ENCODE results near the gene PGPEP1.
"Not testable (repeated sequence)": the region's sequence is repeated elsewhere in the genome, so short reads cannot be mapped to it uniquely, and the experiment has no call there.

Gene PGPEP1

GRCh38 chr19:18393836-18394235 is 53.4 kb downstream of the PGPEP1 start:
- no peak for DNase-seq

- DNase-seq: no peak
Measured at GRCh38 chr19:18396471-18397241, 56.3 kb downstream of the PGPEP1 start.

- DNase-seq: no peak
Measured at GRCh38 chr19:18397242-18398202, 57.1 kb downstream of the PGPEP1 start, which contains the start of gene LRRC25. LRRC25 (minus strand) TSS chr19:18397622; CDS start chr19:18396963, 659 bp downstream.

DNA sequence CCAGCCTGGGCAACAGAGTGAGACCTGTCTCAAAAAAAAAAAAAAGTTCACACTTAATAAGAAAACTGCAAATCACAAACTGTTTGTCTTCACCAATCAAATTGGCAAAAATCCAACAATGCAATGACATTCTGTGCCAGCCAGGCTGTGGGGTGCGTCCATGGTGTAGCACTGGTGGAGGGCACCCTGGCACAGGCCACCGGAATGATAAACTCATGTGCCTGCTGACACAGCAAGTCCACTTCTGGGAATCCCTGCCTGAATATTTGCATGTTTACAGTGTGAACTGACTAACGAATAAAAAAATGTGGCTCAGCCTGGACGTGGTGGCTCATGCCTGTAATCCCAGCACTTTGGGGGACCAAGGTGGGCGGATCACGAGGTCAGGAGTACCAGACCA is 58.6 kb downstream of the PGPEP1 start:
- DNase-seq: no peak

- no peak for DNase-seq
Measured at GRCh38 chr19:18401580-18402112, 61.2 kb downstream of the PGPEP1 start.

- not testable (repeated sequence) for DNase-seq
Measured at GRCh38 chr19:18402455-18403248, 62.3 kb downstream of the PGPEP1 start.

DNA sequence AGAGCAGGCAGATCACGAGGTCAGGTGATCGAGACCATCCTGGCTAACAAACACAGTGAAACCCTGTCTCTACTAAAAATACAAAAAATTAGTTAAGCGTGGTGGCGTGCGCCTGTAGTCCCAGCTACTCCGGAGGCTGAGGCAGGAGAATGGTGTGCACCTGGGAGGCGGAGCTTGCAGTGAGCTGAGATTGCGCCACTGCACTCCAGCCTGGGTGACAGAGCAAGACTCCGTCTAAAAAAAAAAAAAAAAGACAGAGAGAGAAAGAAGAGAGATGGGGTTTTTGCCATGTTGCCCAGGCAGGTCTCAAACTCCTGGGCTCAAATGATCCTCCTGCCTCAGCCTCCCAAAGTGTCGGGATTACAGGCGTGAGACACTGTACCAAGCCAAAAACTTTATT is 65.4 kb downstream of the PGPEP1 start:
- DNase-seq: not testable (repeated sequence)

GRCh38 chr19:18406749-18407148 is 66.4 kb downstream of the PGPEP1 start:
- no peak for DNase-seq

DNA sequence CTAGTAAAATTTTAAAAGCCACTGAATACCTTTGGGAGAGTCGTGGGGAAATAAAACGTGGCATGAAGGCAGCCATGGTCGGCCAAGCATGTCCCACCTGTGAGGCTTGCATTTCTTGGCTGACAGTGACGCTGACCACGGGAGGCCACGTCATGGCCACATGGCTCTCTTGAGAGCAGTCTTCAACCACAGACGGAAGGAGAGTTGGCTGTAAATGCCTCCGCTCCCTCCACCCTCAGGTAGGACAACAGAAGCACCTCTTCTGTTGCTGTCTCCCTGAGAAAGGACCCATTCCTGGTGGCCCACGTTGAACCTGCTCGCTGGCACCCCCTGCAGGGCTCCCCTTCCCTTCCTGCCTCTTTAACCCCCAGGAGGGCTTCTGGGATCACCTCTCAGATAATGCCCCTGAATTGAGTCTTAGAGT is 67.7 kb downstream of the PGPEP1 start:
- peak; percentile 61 for DNase-seq

DNA sequence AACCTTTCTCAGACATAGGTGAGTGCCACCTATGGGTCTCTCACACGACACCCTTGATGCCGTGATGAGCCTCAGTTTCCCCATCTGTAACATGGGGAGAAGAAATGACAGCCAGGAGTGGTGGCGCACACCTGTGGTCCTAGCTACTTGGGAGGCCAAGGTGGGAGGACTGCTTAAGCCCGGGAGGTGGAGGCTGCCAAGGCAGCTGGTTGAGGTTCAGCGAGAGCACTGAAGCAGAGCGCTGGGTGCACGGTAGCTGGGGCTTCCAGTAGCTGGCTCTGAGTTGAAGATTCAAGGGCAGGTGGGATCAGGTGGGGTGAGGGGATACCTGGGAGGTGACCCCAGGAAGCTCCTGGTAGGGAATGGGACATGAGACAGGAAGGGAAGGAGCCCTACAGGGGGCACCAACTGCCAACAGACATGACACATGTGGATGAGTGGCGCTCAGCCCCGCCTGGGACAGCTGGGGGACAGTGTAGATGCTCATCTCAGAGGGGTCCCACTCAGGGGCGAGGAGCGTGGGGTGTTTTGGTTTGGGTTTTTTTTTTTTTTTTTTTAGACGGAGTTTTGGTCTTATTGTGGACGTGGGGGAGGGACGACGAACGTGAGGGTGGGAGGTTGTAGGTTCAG is 72.3 kb downstream of the PGPEP1 start:
- no peak for DNase-seq

DNA sequence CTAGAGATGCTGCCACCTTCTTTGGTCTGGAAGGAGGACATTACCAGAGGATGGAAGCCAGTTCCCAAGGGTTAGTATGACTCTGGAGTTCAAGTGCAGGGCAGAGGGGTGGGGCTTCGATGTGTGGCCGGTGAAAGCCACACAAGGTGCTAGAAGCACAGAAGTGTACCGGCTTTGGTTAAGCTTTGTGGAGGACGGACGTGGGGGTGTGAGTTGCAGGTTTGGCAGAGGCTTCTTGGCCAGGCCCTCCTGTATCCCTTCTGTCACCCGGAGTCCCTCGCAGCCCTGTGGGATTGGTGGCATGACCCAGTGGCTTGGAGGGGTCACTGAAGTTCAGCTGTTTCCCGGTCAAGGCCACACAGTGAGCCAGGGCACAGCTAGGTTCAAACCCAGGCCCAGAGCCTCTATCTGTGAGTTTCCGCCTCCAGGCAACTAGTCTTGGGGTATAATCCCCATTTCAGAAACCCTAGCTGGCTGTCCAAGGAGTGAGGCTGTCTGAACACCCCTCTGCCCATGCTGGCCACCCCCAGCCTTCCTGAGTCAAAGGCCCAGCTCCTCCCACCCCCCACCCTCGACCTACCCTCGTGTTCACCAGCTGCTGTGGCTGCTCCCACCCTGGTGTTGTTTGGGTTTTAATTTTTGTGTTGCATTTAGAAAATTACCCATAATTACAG is 74.2 kb downstream of the PGPEP1 start:
- DNase-seq: peak; percentile 16

GRCh38 chr19:18415178-18415867 is 74.9 kb downstream of the PGPEP1 start:
- no peak for DNase-seq

DNA sequence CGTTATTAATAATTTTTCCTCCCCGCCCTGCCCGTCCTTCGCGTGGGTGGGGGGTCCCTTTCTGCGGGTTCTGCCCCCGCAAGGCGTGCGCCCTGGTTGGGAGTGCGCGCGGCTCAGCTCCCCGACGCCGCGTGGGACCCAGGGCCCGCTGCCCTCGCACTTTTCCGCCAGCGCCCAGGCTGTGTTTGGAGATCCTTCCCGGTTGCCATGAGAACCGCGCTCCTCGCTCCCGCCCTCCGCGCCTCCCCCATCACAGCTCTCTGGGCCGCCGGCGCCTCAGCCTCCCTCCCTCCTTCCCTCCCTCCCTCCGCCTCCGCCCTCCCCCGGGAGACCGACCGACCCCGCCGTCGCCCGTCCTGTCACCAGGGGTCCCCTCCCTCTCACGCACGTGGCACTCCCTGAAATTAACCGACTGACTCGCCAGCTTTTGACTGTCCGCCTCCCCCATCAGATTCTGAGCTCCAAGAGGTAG is 76.4 kb downstream of the PGPEP1 start:
- DNase-seq: peak; percentile 74

DNA sequence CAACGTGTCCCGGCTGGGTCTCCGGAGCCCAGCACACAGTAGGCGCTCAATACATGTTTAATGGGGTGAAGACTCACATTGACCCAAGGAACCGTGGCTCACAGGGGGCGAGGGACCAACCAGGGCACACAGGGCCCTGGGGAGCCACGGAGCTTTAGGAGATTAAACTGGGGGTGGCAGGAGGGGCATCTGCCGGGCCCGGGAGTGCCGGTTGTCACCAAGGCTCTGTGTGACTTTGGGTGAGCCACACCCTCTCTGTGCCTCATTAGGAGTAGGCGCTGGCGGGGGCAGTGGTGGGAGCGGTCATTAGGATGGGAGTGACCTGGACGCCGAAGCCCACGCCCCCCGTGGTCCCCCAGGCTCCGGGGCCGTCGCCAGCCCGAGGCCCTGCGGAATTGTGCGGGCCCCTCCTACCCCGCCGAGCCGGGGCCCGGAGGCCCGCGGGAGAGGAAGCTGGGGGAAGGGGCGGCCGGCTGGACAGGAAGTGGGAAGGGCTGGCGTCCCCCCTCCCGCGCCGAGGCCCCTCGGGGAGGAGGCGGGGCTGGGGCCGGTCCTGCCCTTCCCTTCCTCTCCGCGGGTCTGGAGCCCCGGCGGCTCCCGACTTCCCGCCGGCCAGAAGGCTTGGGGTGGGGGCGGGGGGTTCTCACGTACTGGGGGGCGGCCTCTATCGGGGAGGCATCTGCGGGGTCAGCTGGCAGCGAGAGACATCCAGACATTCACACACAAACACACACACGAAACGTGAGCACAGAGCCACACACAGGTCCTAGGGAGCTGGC is 77.0 kb downstream of the PGPEP1 start:
- DNase-seq: peak; percentile 40

- peak; percentile 64 for DNase-seq
Measured at GRCh38 chr19:18418029-18418482, 77.7 kb downstream of the PGPEP1 start.

- peak; percentile 47 for DNase-seq
Measured at GRCh38 chr19:18418483-18419194, 78.2 kb downstream of the PGPEP1 start.

GRCh38 chr19:18419195-18419698 is 78.8 kb downstream of the PGPEP1 start, which contains the start of gene SSBP4:
SSBP4 (plus strand) TSS chr19:18419398; CDS start chr19:18419649, 251 bp downstream.
- DNase-seq: peak; percentile 72

Measured in activated CD4-positive, alpha-beta T cell treated with anti-CD3 and anti-CD28 coated beads for 48 hours (primary cell).